ENCODE measurements around the gene PLCB1. TPM values are rescaled to one million over a fixed set of nuclear protein-coding genes. Genes with fewer than 3 reads are reported as not detected.

Gene PLCB1
- total and polyA plus RNA-seq, 5 experiments from 2014 or later, result 1.4 to 3.8 (median 2.8) TPM

- POLR2A ChIA-PET, result no interaction called here
- no peak for DNase-seq
- no peak for ATAC-seq
- Mint-ChIP-seq H3K9me3 (no peaks in the 10 kb centered on the region), H3K4me1 (peaks cover 0 to 4% (median 0%) of the 10 kb centered on the region in 4 donors), H3K4me3 (no peak overlapping the region), H3K36me3 (no peaks in the 10 kb centered on the region), H3K27ac (no peak overlapping the region), H3K27me3 (no peaks in the 10 kb centered on the region)
Measured at GRCh38 chr20:8172191-8172590, 40.1 kb downstream of the PLCB1 start.

- Mint-ChIP-seq H3K27me3 (no peaks in the 10 kb centered on the region), H3K27ac (no peak overlapping the region), H3K4me1 (peaks cover 0 to 4% (median 0%) of the 10 kb centered on the region in 4 donors), H3K9me3 (no peaks in the 10 kb centered on the region), H3K4me3 (no peak overlapping the region), H3K36me3 (no peaks in the 10 kb centered on the region)
- POLR2A ChIA-PET, result no interaction called here
- no peak for ATAC-seq
- no peak for DNase-seq
Measured at GRCh38 chr20:8175741-8176675, 43.9 kb downstream of the PLCB1 start.

- DNase-seq, result no peak
- Mint-ChIP-seq H3K27ac (no peak overlapping the region), H3K36me3 (no peaks in the 10 kb centered on the region), H3K4me3 (no peak overlapping the region), H3K9me3 (no peaks in the 10 kb centered on the region), H3K4me1 (no peaks in the 10 kb centered on the region), H3K27me3 (peaks cover 0 to 5% (median 2%) of the 10 kb centered on the region in 5 donors)
- ATAC-seq, result no peak
- POLR2A ChIA-PET, result no interaction called here
Measured at GRCh38 chr20:8183526-8183925, 51.5 kb downstream of the PLCB1 start.

- H3K4me3 Mint-ChIP-seq, result no peak overlapping the region
Measured at GRCh38 chr20:8187740-8188139, 55.7 kb downstream of the PLCB1 start.

GRCh38 chr20:8190043-8190880 is 58.2 kb downstream of the PLCB1 start:
- Mint-ChIP-seq H3K36me3 (peaks cover 0 to 14% (median 0%) of the 10 kb centered on the region in 3 donors), H3K9me3 (peaks cover 0 to 20% (median 6%) of the 10 kb centered on the region in 9 donors), H3K4me3 (no peak overlapping the region), H3K27me3 (peaks cover 0 to 10% (median 2%) of the 10 kb centered on the region in 5 donors), H3K4me1 (no peaks in the 10 kb centered on the region), H3K27ac (no peak overlapping the region)
- ATAC-seq (no peak), DNase-seq (no peak)
- POLR2A ChIA-PET, result no interaction called here

More at GRCh38 chr20:8187740-8188139, 55.7 kb downstream of the PLCB1 start:
- Mint-ChIP-seq H3K27me3 (peaks cover 0 to 10% (median 2%) of the 10 kb centered on the region in 5 donors), H3K36me3 (no peaks in the 10 kb centered on the region), H3K27ac (no peak overlapping the region), H3K4me1 (no peaks in the 10 kb centered on the region), H3K9me3 (peaks cover 0 to 6% (median 0%) of the 10 kb centered on the region in 9 donors)
- ATAC-seq (no peak), DNase-seq (no peak)
- POLR2A ChIA-PET, result no interaction called here

- DNase-seq (no peak), ATAC-seq (no peak)
Measured at GRCh38 chr20:8194721-8195120, 62.7 kb downstream of the PLCB1 start.

GRCh38 chr20:8196096-8196495 is 64.0 kb downstream of the PLCB1 start:
- ATAC-seq, result no peak
- POLR2A ChIA-PET, result no interaction called here
- peaks cover 0 to 5% (median 0%) of the 10 kb centered on the region in 5 donors for H3K27me3 Mint-ChIP-seq
- no peak for DNase-seq
- H3K4me3 Mint-ChIP-seq, result no peak overlapping the region
- peaks cover 0 to 20% (median 6%) of the 10 kb centered on the region in 9 donors for H3K9me3 Mint-ChIP-seq
- no peaks in the 10 kb centered on the region for H3K4me1 Mint-ChIP-seq
- H3K36me3 Mint-ChIP-seq, result peaks cover 0 to 18% (median 0%) of the 10 kb centered on the region in 3 donors
- no peak overlapping the region for H3K27ac Mint-ChIP-seq

More at GRCh38 chr20:8194721-8195120, 62.7 kb downstream of the PLCB1 start:
- H3K4me3 Mint-ChIP-seq, result no peak overlapping the region
- no peaks in the 10 kb centered on the region for H3K4me1 Mint-ChIP-seq
- H3K27me3 Mint-ChIP-seq, result peaks cover 0 to 5% (median 0%) of the 10 kb centered on the region in 5 donors
- H3K27ac Mint-ChIP-seq, result no peak overlapping the region
- POLR2A ChIA-PET, result no interaction called here
- H3K36me3 Mint-ChIP-seq, result peaks cover 0 to 18% (median 0%) of the 10 kb centered on the region in 3 donors
- H3K9me3 Mint-ChIP-seq, result peaks cover 0 to 20% (median 6%) of the 10 kb centered on the region in 9 donors

GRCh38 chr20:8200220-8200619 is 68.2 kb downstream of the PLCB1 start:
- Mint-ChIP-seq H3K27ac (no peak overlapping the region), H3K27me3 (peaks cover 0 to 6% (median 0%) of the 10 kb centered on the region in 5 donors), H3K9me3 (peaks cover 0 to 5% (median 0%) of the 10 kb centered on the region in 9 donors), H3K36me3 (peaks cover 0 to 4% (median 0%) of the 10 kb centered on the region in 3 donors), H3K4me1 (no peaks in the 10 kb centered on the region), H3K4me3 (no peak overlapping the region)
- no peak for DNase-seq
- ATAC-seq, result no peak
- POLR2A ChIA-PET, result no interaction called here

GRCh38 chr20:8203366-8203765 is 71.3 kb downstream of the PLCB1 start:
- ATAC-seq, result no peak
- Mint-ChIP-seq H3K9me3 (peaks cover 0 to 3% (median 0%) of the 10 kb centered on the region in 9 donors), H3K4me1 (no peaks in the 10 kb centered on the region)

GRCh38 chr20:8205996-8206395 is 73.9 kb downstream of the PLCB1 start:
- POLR2A ChIA-PET, result no interaction called here
- no peak for ATAC-seq
- no peak for DNase-seq
- Mint-ChIP-seq H3K9me3 (peaks cover 0 to 3% (median 0%) of the 10 kb centered on the region in 9 donors), H3K4me3 (no peak overlapping the region), H3K36me3 (no peaks in the 10 kb centered on the region), H3K27me3 (peaks cover 0 to 6% (median 2%) of the 10 kb centered on the region in 5 donors), H3K4me1 (peaks cover 0 to 10% (median 0%) of the 10 kb centered on the region in 4 donors), H3K27ac (no peak overlapping the region)

More at GRCh38 chr20:8203366-8203765, 71.3 kb downstream of the PLCB1 start:
- Mint-ChIP-seq H3K36me3 (peaks cover 0 to 1% (median 0%) of the 10 kb centered on the region in 3 donors), H3K27ac (no peak overlapping the region), H3K27me3 (peaks cover 0 to 6% (median 2%) of the 10 kb centered on the region in 5 donors), H3K4me3 (no peak overlapping the region)
- no peak for DNase-seq
- POLR2A ChIA-PET, result no interaction called here

- Mint-ChIP-seq H3K4me3 (no peak overlapping the region), H3K9me3 (no peaks in the 10 kb centered on the region), H3K27me3 (peaks cover 0 to 3% (median 0%) of the 10 kb centered on the region in 5 donors), H3K36me3 (no peaks in the 10 kb centered on the region), H3K4me1 (peaks cover 2 to 22% (median 7%) of the 10 kb centered on the region in 4 donors), H3K27ac (no peak overlapping the region)
- DNase-seq, result no peak
- POLR2A ChIA-PET, result no interaction called here
- ATAC-seq, result no peak
Measured at GRCh38 chr20:8208226-8208625, 76.2 kb downstream of the PLCB1 start.

GRCh38 chr20:8209061-8209460 is 77.0 kb downstream of the PLCB1 start:
- Mint-ChIP-seq H3K27me3 (peaks cover 0 to 3% (median 0%) of the 10 kb centered on the region in 5 donors), H3K9me3 (no peaks in the 10 kb centered on the region), H3K36me3 (no peaks in the 10 kb centered on the region), H3K4me1 (peaks cover 5 to 31% (median 15%) of the 10 kb centered on the region in 4 donors), H3K27ac (no peak overlapping the region), H3K4me3 (no peak overlapping the region)
- DNase-seq (no peak), ATAC-seq (no peak)
- POLR2A ChIA-PET, result no interaction called here

Data from naive thymus-derived CD8-positive, alpha-beta T cell (primary cell).